Measurements from ENCODE around the gene ZC3H12D.
"Not testable (repeated sequence)": the region's sequence is repeated elsewhere in the genome, so short reads cannot be mapped to it uniquely, and the experiment has no call there.

Gene ZC3H12D

DNA sequence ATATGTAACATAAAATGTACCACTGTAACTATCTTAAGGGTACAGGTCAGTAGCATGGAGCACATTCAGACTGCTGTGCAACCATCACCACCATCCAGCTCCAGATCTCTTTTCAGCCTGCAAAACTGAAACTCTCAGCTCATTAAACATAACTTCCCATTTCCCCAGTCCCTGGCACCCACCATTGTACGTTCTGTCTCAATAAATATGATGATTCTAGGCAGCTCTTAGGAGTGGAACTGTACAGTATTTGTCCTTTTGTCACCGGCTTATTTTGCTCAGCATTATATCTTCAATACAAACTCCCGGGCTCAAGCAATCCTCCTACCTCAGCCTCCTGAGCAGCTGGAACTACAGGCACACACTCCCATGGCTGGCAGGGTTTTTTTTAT is 1.5 kb downstream of the ZC3H12D start:
- DNase-seq, result no peak

DNA sequence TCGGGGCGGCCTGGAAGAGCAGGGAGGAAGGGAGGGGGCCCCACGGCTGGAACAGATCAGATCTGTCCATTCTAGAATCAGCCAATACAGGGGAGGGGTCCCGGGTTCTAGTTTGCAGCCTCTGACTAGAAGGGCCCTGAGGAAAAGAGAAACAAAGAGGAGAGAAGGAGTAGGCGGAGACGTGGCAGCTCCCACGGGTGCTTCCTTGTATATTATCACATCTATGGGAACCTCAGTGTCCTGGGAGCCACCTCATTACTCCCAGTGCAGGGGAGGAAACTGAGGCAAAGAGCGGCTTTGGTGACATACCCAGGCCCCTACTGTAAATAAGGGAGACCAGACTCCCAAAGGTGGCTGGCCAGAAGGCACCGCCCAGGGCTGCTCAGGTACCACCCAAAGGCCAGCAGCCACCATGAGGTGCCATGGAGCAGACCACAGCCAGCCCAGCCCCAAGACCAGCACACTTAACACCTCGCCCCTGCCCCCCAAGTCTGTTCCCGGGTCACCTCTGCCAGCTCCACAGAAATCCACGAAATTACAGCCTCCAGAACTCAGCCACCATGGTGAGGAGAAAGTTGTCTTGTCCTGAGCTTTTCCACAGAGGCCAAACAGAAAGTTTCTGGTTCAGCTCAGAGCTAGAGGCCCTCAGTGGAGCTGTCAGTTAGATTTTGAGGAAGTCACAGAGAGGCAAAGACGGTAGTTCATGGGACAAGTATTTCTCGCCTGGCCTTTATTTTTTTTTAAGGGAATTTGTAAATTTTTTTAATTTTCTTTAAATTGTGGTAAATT is 2.1 kb downstream of the ZC3H12D start:
- DNase-seq, result no peak

DNA sequence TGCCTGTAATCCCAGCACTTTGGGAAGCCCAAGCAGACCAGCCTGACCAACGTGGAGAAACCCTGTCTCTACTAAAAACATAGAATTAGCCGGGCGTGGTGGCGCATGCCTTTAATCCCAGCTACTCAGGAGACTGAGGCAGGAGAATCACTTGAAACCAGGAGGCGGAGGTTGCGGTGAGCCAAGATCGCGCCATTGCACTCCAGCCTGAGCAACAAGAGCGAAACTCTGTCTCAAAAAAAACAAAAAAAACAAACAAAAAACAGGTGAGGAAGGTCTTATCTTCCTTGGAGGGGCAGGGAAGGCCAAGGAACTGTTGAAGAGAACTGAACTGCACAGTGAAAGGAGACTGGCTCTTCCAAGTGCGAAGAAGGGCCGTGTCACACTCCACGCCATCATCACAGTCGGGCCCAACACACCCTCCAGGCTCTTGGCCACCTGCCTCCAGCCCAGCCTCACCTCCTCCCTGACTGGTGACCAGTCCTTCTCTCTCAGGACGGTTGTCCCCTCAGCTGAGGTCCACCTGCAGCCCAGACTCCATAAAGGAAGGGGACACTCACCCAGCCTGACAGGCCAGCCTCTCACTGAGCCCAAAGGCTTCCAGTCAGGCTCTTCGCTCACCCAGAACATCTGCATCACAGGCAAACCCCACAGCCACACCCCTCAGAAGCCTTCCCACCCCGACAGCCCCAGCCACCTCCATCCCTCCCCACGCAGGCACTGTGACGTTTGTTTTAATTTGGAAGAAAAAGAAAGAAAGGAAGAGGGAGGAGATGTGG is 4.1 kb downstream of the ZC3H12D start:
- DNase-seq, result no peak

DNA sequence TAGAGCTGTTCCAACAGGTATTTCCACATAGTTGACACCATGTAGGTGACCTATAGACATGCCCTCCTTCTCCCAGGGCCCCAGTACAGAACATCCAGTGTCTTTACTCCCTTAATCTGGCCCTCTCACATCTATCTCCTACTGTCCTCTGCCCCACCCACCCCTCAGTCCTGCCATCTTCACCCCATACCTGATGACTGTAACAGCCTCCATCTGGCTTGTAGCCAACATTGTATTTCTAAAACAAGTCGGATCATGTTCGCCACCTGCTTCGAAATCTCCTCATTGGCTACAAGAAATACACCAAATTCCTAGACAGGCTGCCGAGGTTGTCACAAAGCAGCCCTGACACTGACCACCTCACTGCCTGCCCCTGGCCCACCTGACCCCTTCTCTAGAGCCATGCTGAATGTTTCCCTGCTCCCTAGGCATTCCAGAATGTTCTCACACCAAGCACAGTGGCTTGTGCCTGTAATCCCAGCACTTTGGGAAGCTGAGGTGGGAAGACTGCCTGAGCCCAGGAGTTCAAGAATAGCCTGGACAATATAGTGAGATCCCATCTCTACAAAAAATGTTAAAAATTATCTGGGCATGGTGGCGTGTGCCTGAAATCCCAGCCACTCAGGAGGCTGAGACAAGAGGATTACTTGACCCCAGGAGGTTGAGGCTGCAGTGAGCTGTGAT is 6.0 kb downstream of the ZC3H12D start:
- no peak for DNase-seq

DNA sequence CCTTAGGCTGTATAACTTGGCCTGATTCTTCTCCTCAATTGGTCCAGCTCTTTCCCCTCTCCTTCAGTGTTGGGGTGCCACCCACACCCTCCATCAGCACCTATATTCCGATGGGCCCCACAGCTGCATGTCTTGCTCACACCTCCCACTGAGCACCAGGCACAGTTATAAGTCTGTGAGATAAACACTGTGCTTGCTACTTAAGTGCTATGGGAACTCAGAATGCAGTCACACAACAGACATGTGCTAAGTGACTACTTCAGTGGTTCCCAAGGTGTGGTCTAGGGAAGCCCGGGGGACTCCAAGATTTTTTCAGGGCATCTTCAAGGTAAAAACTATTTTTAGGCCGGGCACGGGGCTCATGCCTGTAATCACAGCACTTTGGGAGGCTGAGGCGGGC is 7.3 kb downstream of the ZC3H12D start:
- DNase-seq, result no peak

DNA sequence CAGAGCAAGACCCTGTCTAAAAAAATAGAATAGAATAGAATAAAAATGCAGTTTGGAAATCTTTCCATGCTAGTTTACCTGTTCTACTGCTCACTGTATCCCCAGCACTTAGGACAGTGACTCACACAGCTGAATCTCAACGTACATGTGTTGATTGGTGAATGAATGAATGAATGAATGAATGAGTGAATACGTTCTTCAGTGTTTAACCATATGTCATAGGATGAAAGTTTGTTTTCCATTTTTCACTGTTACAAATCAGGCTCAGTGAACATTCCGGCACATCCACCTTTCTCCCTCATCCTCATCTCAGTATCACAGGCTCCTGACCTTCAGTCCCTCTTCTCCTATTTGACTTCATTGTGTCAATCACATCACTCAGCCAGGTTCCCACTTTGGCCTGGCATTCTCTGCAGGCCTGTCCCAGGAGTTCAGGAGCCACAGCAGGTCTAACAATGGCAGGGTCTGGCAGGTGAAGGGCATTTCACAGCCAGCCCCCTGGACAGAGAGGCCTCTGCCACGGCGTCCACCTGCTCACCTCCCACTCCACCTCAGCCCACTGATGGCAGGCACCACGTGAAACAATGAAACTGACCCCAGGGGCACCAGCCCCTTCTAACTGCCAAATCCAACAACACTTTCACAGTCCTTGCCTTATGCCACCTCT is 7.9 kb downstream of the ZC3H12D start:
- no peak for DNase-seq

DNA sequence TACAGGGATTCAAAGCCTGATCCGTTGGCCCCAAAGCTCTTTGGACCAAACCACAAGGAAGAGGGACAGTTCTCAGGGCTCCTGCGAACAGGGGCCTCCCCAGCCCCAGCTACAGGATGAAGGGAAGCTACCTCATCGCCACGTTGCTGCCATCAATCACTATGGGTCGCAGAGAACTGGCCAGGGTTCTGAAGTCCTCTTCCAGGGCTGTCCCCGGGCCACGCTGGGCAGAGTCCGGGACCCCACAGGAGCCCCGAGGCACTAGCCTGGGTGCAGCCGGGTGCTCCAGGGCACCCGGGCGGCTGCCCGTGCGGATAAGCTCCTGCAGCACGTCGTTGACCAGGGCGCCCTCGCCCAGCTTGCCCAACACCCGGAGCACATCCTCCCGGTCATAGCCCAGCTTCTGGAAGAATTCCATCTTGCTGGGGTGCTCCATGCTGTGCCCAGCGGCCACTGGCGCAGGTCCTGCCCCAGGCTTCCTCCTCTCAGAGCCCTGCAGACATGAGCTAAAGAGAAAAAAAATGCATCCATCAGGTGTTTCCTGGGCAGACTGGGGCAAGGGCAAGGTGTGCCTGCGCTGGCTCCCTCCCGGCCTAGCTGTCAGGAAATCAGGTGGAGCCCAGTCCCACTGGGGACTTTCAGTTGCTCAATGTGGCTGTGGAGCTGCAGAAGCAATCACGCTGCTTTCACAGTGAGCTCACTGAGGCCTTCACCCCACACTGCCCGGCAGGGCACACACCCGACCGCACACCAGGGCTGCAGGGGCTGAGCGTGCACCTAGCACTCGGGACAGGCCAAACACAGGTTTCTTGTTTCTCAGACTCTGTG is 10.5 kb downstream of the ZC3H12D start:
- DNase-seq, result no peak

DNA sequence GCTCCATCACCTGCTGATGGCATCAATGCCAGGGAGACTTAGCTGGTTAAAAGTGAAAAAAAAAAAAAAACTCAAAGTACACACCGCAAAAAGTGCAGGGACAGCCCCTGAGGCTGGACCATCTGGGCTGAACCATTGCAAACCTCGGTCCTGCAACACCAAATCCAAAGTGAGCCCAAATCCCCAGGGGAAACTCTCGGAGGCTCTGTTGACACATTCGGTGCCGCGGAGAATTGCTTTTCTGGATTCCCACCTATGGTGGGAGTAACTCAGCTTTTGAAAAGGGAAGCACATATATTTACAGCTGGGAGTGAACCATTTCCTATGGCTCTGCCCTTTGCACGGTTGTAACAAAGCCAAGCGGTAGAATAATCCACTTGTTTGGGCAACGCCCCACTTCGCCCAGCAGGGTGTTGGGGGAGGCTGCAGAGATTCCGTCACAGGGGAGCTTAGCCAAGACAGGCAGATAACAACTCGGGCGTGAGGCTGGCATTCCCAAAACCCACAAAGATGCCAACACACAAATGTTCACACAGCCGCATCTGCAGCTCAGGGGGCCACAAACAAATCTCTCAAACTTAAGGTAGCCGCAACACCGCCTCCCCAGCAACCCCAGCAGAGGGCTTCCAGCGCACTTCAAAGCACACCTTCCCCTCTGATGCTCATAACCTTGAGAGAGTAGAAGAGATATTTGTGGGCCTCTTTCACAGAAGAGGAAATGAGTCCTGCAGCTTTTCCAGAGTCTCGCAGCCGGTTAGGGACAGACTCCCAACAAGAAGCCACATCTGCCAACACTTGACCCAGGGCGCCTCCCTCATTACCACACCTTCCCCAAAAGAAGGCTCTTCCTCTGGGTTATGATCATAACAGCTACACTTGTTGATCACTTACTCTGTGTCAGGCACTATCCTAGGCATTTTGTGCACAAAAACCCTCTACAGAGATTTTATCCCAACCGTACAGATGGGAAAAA is 11.4 kb downstream of the ZC3H12D start:
- DNase-seq, result no peak

DNA sequence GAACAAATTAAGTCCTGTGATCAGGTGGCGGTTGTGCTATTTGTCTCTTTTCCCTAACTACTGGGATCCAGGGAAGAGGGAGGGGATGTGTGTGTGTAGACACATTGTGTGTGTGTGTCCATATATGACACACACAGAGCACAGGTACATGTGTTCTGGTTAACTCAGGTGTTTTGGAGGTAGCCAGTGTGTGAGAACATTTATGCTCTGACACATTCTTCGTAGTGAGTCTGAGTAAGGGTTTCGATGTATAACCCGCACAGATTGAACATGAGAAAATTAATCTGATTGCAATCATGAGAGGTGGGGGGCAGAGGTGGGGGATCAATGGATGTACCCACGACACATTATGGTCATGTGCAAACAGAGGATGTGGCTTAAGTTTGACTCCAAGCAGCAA is 12.6 kb downstream of the ZC3H12D start:
- no peak for DNase-seq

DNA sequence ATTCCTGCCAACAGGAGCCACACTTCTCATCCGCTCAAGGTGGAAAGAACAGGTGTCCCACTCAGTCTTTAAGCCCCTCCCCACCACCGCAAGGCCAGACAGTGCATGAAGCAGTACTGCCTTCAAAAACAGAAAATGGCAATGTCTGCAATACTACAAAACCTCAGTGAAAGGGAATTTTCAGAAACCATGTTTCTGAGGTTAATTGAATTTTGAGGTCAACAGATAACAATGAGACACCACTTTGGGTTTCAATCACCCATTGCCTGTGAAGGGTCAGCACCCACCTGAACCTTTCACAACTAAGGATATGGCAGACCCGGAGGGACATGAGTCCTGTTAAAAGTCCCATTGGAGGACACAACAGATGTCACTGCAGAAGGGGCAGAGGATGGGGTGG is 13.0 kb downstream of the ZC3H12D start:
- no peak for DNase-seq

DNA sequence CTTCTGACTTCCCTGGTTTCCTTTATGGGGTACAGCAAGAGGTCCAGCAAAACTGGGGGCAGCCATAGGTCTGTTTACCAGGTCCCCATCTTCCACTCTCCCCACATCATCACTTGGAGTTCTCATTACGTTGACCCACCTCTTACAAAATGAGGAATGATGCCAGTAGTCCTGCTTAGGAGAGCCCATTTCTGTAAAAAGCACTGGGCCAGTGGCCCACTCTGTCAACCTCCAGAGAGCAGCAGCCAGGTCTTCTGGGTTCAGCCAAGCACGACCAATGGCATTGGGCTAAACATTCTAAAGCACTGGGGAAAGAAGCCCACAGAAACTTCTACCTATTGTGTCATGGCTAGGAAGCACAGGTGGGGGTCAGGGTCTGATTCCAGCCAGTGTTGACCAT is 13.9 kb downstream of the ZC3H12D start:
- DNase-seq, result no peak

DNA sequence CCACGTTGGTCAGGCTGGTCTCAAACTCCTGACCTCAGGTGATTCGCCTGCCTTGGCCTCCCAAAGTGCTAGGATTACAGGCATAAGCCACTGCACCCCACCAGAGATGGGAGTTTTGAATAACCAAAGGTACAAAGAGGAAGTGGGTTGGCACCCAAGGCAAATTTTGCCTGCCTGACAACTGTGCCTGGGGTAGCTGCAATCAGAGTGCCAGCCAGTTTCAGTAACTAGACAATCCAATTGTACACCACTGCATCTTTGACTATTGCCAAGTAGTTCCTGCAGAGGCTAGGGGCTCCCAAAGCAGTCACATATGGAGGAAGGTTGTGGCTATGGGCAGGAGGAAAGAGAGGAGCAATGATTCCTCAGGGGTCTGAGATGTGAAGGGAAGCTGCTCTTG is 16.6 kb downstream of the ZC3H12D start:
- DNase-seq, result no peak

DNA sequence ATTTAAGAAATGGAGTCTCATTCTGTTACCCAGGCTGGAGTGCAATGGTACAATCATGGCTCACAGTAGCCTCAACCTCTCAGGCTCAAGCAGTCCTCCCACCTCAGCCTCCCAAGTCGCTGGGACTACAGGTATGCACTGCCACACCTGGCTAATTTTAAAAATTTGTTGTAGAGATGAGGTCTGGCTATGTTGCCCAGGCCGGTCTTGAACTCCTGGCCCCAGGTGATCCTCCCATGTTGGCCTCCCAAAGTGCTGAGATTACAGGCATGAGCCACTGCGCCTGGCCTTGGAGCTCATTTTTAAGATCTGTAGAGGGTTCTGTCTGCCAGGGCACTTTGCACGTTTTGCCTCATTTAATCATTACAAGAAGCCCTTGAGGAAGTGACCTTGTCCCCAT is 17.5 kb downstream of the ZC3H12D start:
- no peak for DNase-seq

DNA sequence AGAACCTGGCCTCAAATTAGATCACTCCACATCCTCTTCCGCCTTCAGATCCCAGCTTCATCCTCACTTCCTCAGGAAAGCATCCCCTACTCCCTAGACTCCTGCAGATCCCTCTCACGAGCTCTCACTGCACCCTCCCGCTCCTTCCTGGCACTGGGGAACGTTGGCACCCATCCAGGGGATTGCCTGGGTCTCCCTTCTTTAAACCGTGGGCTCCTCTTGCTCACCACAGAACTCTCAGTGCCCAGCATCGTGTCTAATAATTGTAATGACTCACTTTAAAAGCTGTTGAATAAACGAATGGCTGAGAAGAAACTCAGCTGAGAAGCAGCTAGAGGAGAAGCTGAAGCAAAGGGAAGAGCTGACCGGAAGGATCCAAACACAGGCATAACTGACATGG is 20.4 kb downstream of the ZC3H12D start:
- no peak for DNase-seq

DNA sequence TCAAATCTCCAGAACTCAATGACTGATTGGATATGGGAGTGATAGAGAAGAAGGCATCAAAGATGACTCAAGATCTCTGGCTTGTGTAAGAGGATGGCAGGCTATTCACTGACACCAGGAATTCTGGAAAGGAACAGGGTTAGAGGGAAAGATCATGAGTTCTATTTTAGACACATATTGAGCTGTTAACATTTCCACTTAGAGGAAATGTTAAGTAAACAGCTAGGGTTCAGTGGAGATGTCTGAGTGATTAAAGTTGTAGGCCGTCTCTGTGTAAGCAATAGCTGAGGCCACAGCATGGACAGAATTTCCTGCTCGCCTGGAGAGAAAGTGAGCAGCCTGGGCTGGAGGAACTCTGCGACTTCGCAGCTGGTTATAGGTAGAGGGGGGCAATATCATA is 21.0 kb downstream of the ZC3H12D start:
- DNase-seq, result no peak

DNA sequence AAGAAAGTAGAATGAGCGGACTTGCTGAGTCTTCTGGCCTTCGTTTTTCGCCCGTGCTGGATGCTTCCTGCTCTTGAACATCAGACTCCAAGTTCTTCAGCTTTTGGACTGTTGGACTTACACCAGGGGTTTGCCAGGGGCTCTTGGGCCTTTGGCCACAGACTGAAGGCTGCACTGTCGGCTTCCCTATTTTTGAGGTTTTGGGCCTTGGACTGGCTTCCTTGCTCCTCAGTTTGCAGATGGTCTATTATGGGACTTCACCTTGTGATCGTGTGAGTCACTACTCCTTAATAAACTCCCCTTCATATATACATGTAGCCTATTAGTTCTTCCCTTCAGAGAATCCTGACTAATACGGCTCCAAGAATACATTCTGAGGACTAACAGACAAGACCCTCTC is 22.1 kb downstream of the ZC3H12D start:
- not testable (repeated sequence) for DNase-seq

DNA sequence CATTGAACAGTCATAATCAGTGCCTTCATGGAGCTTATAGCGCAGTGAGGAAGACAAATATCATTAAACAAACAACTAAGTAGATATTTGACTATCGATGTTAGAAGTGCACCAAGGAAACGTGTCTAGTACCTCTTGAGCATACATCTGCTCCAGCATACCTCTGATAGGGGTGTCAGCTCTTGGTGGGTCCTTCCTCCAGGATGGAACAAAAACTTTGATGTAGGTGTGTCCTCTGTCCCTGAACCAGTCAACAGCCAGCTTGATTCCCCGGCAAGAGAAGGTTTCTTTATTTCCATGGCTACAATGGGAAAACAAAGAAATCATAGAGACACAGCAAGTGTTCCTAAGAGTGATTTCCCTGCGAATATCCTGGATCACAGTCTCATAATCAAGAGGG is 23.1 kb downstream of the ZC3H12D start:
- no peak for DNase-seq

DNA sequence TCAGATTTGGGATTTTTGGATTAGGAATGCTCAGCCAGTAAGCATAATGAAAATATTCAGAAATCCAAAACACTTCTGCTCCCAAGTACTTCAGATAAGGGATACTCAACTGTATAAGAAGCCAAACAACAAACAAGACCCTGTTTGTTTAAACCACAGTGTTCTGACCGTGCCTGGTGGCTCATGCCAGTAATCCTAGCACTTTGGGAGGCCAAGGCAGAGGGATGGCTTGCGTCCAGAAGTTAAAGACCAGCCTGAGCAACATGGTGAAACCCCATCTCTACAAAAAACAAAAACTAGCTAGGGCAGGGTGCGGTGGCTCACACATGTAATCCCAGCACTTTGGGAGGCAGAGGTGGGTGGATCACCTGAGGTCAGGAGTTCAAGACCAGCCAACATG is 24.6 kb downstream of the ZC3H12D start:
- DNase-seq, result not testable (repeated sequence)

DNA sequence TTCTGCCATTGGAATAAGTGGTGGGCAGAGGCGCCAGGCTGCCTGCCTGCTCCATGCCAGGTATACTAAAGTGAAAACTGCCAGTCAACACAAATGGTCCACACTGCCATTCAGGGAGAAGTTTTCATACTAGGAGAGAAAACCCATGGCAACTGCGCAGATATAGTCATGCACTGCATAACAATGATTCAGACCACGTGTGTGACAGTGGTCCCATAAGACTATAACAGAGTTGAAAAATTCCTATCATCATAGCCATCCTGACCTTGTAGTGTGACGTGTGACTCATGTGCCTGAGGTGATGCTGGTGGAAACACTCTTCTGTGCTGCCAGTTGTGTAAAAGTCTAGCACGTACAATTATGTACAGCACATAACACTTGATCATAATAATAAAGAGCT is 25.1 kb downstream of the ZC3H12D start:
- no peak for DNase-seq

DNA sequence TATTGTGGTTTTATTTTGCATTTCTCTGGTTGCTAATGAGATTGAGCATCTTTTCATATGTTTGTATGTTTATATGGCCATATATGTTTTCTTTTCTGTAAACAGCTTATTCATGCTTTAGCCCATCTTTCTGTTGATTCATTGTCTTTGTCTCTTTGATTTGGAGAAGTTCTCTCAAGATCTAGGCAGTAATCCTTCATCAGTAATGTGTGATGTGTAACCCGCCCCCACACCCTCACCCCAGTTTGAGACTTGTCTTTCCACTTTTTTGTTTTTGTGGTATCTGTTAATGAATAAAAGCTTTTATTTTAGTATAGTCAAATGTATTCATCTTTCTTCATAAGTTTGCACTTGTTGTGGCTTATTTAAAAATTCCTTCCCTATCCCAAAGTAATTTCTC is 26.0 kb downstream of the ZC3H12D start:
- DNase-seq, result no peak

DNA sequence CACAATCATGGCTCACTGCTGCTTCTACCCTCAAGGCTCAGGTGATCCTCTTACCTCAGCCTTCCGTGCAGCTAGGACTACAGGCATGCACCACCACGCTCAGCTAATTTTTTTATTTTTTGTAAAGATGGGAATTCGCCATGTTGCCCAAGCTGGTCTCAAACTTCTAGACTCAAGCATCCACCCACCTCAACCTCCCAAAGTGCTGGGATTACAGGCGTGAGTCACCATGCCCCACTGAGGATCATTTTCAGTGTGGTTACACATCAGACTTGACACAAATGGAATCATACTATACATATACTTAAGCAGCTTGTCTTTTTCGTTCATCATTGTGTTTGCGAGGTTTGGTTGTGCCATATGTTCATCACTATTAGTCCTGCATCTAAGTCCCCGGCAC is 26.6 kb downstream of the ZC3H12D start:
- no peak for DNase-seq

Data from cerebellar nuclear complex (tissue), 1 donor.